ENCODE results near the gene MOB3A.

MOB3A gene

GRCh38 chr19:2119921-2120785 lies 24.0 kb upstream of the MOB3A start:
- Histone ChIP-seq H3K4me3 (ENCODE audit: low read depth in 1 of 2, low read length in 2 of 2) (no peak overlapping the region), H3K27ac (ENCODE audit: low read length) (no peak overlapping the region), H2AFZ (ENCODE audit: low read depth, low read length) (no peak overlapping the region), H4K20me1 (ENCODE audit: insufficient read depth, low read length) (peaks cover 43% of the 10 kb centered on the region), H3K4me2 (ENCODE audit: insufficient read depth, low read length) (no peak overlapping the region), H3K27me3 (ENCODE audit: insufficient read depth, low read length, poor library complexity) (no peaks in the 10 kb centered on the region), H3K9me3 (ENCODE audit: insufficient read depth, low read length, severe bottlenecking) (no peaks in the 10 kb centered on the region), H3K9ac (ENCODE audit: low read depth, low read length) (no peak overlapping the region), H3K36me3 (ENCODE audit: insufficient read depth, low read length) (peaks cover 93% of the 10 kb centered on the region), H3K79me2 (ENCODE audit: insufficient read depth, low read length) (peaks cover 6% of the 10 kb centered on the region; the same call in 1 of the 2 replicates), H3K4me1 (ENCODE audit: insufficient read depth, low read length) (no peaks in the 10 kb centered on the region)
- no peak for ATAC-seq (ENCODE audit: insufficient read depth, low read depth)
- TF ChIP-seq CTCF (IDR thresholded peaks at IDR 0.05; ENCODE audit: borderline replicate concordance, extremely low read depth, low read length, poor library complexity, severe bottlenecking) (no peak), EZH2 (IDR thresholded peaks at IDR 0.05; ENCODE audit: borderline replicate concordance, low read depth, low read length, severe bottlenecking) (no peak)
- no peak for DNase-seq

GRCh38 chr19:2118438-2118837 lies 22.3 kb upstream of the MOB3A start:
- no peak for ATAC-seq (ENCODE audit: insufficient read depth, low read depth)
- Histone ChIP-seq H4K20me1 (ENCODE audit: insufficient read depth, low read length) (peaks cover 39% of the 10 kb centered on the region), H3K9me3 (ENCODE audit: insufficient read depth, low read length, severe bottlenecking) (no peaks in the 10 kb centered on the region), H3K79me2 (ENCODE audit: insufficient read depth, low read length) (peaks cover 6% of the 10 kb centered on the region; the same call in 1 of the 2 replicates), H3K4me1 (ENCODE audit: insufficient read depth, low read length) (no peaks in the 10 kb centered on the region), H3K4me2 (ENCODE audit: insufficient read depth, low read length) (no peak overlapping the region), H3K9ac (ENCODE audit: low read depth, low read length) (no peak overlapping the region), H3K27ac (ENCODE audit: low read length) (no peak overlapping the region), H3K4me3 (ENCODE audit: low read depth in 1 of 2, low read length in 2 of 2) (no peak overlapping the region), H3K27me3 (ENCODE audit: insufficient read depth, low read length, poor library complexity) (no peaks in the 10 kb centered on the region), H3K36me3 (ENCODE audit: insufficient read depth, low read length) (peaks cover 97% of the 10 kb centered on the region), H2AFZ (ENCODE audit: low read depth, low read length) (no peak overlapping the region)
- TF ChIP-seq EZH2 (IDR thresholded peaks at IDR 0.05; ENCODE audit: borderline replicate concordance, low read depth, low read length, severe bottlenecking) (no peak), CTCF (IDR thresholded peaks at IDR 0.05; ENCODE audit: borderline replicate concordance, extremely low read depth, low read length, poor library complexity, severe bottlenecking) (no peak)
- no peak for DNase-seq

- peaks cover 96% of the 10 kb centered on the region for H3K36me3 ChIP-seq (ENCODE audit: insufficient read depth, low read length)
- no peak for ATAC-seq (ENCODE audit: insufficient read depth, low read depth)
Measured at GRCh38 chr19:2117215-2117960, 21.3 kb upstream of the MOB3A start.

More at GRCh38 chr19:2117215-2117960, 21.3 kb upstream of the MOB3A start:
- Histone ChIP-seq H3K4me3 (ENCODE audit: low read depth in 1 of 2, low read length in 2 of 2) (no peak overlapping the region), H3K27ac (ENCODE audit: low read length) (no peak overlapping the region), H4K20me1 (ENCODE audit: insufficient read depth, low read length) (peaks cover 39% of the 10 kb centered on the region), H3K4me2 (ENCODE audit: insufficient read depth, low read length) (no peak overlapping the region), H3K9ac (ENCODE audit: low read depth, low read length) (no peak overlapping the region), H3K27me3 (ENCODE audit: insufficient read depth, low read length, poor library complexity) (no peaks in the 10 kb centered on the region), H3K9me3 (ENCODE audit: insufficient read depth, low read length, severe bottlenecking) (no peaks in the 10 kb centered on the region), H3K79me2 (ENCODE audit: insufficient read depth, low read length) (peaks cover 6% of the 10 kb centered on the region; the same call in 1 of the 2 replicates), H3K4me1 (ENCODE audit: insufficient read depth, low read length) (no peaks in the 10 kb centered on the region), H2AFZ (ENCODE audit: low read depth, low read length) (no peak overlapping the region)
- TF ChIP-seq CTCF (IDR thresholded peaks at IDR 0.05; ENCODE audit: borderline replicate concordance, extremely low read depth, low read length, poor library complexity, severe bottlenecking) (no peak), EZH2 (IDR thresholded peaks at IDR 0.05; ENCODE audit: borderline replicate concordance, low read depth, low read length, severe bottlenecking) (no peak)
- no peak for DNase-seq

Measured in DND-41 (cell line).